Stimulated activated CD8-positive, alpha-beta memory T cell treated with anti-CD3 and anti-CD28 coated beads, Interleukin-7, amount 100 ng/mL, for 24 hours (primary cell): ENCODE data around the gene KRT74.

Source experiments
- DNase-seq: peaks from one replicate; pipeline ENCODE4 v3.0.0-alpha.2; 2020; ENCODE audit warnings: low read depth

Gene KRT74

DNA sequence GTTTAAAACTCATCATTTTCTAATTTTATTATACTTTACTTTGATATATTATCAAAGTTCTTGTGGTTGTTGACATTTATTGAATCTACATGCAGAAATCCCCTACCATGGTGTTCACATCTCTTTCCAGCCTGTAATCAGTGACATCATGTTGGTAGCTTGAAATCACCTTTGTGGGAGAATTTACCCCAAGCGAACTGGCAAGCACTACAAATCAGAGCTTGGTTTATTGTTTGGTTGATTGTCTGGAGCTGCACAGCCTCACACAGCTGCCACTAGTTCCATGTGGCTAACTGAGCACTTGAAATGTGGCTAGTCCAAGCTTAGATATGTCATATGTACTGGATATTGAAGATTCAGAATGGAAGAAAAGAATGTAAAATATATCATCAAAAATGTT, 38.1 kb downstream of the KRT74 start:
- DNase-seq: no peak

DNA sequence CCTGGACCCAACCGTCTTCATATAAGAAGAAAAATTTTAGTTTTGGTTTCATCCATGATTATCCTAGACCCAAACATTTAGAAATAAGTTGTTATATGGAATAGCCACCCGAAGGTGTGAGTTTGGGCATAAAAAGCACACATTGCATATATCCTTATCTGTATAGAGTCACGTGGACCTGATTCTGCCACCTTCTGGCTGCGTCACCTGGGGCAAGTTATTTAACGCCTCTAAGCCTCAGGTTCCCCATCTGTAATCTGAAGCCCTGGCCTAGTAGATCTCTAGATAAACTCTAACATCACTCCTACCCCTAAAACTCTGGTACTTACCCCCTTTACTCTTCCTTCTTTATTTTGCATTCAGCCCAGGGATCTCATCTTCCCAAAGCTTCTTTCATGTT, 39.2 kb downstream of the KRT74 start:
- no peak for DNase-seq

GRCh38 chr12:52533686-52534470, 39.8 kb downstream of the KRT74 start:
- no peak for DNase-seq

DNA sequence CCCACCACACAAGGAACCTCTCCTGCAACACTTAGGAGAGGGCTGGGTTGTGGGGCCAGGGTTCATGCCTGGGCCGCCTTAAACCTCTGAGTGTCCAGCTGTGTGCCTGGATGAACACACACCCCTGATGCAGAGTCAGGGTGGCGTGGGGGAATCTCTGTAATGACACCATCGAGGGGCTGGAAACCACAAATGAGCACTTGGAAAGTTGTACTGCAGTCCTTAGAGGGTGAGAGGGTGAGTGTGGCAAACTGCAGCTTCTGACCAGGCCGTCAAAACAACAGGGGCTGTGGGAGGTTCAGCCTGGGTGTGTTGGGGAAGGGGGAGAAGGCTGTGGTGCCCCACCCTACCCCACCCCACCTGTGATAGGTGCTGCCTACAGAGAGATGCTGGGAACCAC, 41.0 kb downstream of the KRT74 start:
- no peak for DNase-seq

DNA sequence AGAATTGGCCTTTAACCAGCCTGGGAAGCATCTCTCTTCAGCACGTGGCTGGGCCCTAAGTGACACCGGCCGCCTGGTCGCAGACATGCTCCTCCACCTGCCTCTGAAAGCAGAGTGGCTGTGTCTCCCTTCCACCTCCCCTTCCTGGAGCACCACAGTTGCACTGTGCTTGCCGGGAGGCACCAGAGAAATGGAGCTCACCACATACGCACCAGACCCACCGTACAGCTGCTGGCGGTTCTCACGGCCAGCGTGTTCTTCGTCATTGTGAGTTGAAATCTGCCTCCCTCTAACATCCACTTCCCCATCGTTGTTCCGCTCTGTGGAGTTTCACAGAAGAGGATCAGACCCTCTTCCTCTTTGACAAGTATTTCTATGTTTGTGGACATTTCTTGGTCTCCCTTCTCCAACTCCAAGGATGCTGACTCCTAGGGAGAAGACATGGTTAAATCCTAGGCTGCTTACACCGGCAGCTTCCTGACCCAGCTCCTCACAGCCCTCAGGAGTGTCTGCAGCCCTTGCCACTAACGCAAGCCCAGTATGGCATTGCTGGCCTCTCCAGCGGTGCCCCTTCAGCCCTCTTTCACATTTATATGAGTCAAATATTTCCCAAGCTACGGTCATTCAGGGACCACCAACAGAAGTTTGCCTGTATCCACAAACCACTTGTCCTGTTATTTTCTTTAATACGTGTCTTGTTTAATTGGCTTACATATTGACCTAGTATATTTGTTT, 41.9 kb downstream of the KRT74 start:
- DNase-seq: no peak

DNA sequence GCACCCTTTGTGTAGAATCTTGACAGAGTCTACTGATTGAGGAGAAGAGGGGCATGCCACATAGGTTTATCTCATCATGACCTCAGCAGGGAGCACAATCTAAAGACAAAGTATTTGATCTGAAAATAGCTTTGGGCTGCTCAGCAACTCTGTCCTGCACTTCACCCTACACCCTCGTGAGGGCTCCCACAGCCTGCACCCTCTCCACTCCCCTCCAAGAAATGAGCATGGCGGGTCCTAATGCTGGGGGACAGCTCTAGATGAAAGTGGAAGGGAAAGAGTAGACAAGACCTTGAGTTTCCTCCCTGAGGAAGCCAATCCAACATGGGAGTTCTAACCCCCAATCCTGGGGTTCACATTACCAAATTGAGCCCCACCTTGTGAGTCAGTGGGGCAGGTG, 42.7 kb downstream of the KRT74 start:
- no peak for DNase-seq

DNA sequence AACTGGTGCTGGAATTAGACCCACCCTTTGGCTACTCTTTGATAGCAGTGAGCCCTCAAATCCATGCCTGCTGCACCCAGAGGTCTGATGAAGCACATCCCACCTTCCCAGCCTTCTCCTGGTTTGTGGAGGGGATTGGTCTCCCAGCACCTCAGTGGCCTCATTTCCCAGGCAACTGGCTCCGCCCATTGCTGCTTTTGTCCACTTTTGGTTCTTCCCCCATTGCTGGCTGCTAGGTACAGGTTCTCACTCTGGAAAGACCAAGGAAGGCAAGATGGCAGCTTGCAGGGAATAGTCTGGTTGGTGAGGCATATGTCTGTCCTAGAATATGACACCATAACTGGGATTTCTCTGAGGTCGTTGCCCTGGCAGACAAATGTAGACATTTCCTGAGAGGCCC, 43.3 kb downstream of the KRT74 start:
- no peak for DNase-seq

GRCh38 chr12:52529846-52530245, 43.8 kb downstream of the KRT74 start:
- no peak for DNase-seq

- DNase-seq: no peak
Measured at GRCh38 chr12:52529417-52529816, 44.2 kb downstream of the KRT74 start.

DNA sequence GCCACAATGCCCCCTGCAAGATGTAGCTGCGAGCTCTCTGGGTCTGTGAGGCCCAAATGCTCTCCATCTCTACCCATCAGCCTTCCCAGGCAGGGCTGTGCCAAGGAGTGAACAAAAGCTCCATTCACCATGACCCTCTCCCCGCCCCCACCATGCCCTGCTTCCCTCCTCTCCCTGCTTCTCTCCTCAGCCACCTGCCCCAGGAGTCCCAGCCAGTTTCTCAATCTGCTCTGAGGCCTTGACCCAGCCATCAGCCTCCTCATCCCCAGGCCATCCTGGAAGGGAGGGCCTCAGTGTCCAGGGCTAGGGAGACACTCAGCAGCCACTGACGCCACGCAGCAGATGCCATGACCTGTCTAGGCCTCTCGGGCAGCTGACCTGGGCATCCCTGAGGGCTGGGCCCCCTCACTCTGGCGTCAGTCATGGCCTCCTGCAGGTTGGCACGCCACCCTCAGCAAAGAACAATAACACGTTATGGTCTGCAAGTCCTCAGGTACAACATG, 45.0 kb downstream of the KRT74 start:
- DNase-seq: no peak

GRCh38 chr12:52527121-52527800, 46.4 kb downstream of the KRT74 start:
- DNase-seq: no peak

- no peak for DNase-seq
Measured at GRCh38 chr12:52526511-52526951, 47.1 kb downstream of the KRT74 start.

DNA sequence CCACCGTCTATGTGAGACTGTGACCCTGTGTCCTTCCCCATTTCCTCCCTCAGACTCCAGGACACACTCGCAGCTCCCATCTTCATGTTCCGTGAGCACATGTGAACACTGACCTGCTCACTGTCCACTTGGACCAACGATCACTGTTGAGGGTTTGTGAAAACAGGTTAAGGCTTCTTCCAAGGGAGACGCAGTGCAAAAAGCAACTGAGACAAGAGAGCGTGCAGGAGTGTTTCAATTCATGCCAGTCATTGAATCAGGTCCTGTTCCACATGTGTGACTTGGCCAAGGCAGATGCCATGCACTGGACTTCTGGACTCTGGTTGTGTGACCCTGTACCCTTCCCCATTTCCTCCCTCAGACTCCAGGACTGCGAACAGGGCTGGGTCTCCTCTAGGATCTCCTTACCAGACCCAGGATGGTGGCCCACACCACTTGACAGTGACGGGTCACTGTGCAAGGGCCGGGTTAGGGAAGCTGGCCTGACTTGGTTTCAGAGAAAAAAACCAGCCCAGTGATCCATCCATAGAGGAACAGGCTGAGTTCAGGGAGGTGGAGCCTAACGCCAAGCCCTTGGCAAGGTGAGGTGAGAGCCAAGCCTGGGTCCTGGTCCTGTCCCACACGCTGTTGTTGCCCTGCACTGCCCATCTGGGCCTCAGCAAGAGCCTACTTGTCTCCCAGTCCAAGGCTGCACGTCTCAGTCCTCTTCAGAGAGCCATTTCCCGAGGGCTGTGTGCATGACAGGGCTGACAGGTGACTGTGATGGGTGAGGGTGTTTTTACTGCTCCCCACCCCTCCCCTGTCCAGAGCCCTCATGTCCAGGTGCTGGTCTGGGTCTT, 47.8 kb downstream of the KRT74 start:
- no peak for DNase-seq

DNA sequence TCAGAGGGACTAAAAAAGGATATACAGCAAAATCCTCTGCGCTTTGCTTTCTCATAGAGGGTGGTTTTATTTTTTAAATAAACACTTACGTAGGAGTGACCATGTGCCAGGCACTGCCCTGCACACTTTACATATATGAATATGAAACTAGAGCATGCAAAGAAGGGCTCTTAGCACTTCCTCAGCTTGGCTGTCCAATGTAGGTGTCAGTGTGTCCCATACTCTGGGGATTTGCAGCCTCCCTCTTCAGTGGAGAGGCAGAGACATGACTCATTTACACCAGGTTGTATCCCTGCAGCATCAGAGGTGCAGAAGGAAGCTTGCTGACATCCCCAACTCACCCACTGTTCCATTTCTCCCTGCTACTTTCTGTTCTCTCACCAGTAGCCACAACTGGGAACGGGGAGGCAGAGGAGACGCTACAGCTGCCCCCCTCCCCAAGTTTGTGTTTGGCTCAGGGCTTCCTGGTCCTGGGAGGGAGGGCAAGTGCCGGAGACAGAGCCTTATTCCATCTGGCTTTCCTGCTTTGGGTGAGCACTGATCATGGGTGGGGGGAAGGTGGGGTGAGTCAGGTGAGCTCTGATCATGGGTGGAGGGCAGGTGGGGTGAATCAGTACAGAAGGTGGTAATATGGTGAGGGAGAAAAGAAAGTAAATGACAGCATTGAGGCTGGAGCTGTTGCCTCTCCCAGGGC, 48.6 kb downstream of the KRT74 start:
- DNase-seq: no peak

- no peak for DNase-seq
Measured at GRCh38 chr12:52524241-52524897, 49.3 kb downstream of the KRT74 start.

DNA sequence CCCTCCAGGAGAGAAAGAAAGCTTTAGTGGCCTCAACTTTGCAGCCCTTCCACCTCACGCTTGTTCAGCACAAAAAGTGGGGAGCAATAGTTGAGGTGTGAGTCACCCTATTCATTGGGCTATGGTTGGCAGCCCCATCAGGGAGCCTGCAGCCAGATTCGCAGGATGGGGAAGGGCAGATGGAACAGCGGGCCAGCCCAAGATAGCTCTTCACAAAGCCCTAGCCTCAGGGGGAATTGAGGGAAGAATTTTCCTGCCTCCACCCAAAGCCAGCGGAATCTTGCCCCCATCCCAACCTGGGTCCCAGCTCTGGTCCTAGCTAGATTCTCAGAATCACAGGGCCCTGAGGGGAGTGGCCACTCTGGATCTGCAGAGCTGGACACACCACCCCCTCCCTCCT, 49.8 kb downstream of the KRT74 start:
- no peak for DNase-seq

GRCh38 chr12:52522346-52523011, 51.2 kb downstream of the KRT74 start:
- DNase-seq: no peak

DNA sequence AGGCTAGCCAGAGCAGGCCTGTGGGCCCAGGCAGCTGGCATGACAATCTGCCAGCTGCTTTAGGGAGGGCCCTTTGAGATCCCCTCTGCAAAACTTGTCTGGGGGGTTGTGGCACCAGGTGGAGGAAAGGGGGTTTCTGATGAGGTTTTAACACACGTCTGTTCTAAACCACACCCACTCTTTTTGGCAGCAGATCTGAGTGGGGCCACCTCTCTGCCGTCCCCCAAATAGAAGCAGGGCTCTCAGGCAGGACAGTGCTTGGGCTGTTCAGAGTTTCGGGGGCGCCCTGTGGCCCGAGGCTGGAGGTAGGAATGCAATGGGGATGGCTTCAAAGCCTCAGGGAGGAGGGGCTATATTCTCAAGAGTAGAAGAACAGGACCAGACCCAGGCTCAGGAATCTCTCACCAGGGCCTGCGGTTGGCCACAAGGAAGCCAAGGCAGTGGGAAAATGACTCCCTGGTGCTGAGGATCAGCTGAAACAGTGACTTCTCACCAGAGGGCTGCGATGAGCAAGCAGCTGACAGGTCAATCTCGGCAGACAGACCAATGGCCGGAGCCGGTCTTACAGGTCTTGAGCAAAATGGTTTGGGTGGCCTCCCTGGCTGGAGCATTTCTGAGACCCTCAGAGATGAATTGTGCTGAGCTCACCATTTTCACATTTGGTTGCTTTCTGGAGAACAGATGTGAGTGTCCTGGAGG, 51.9 kb downstream of the KRT74 start:
- DNase-seq: no peak

- DNase-seq: no peak
Measured at GRCh38 chr12:52521175-52521567, 52.5 kb downstream of the KRT74 start.
